Glutamatergic neuron (in vitro differentiated cells): Measurements from ENCODE around the gene ARHGAP42. TPM values are rescaled to one million over a fixed set of nuclear protein-coding genes. Genes with fewer than 3 reads are reported as not detected.

Source experiments
- DNase-seq: peaks from one replicate; pipeline ENCODE4 v3.0.0; 2022
- H3K27ac Mint-ChIP-seq: one replicate; pipeline ENCODE4 v1.8.0; 2020; ENCODE audit warnings: mild to moderate bottlenecking, mixed read lengths, inconsistent platforms; ENCODE audit not compliant: unreplicated experiment
- H3K27me3 Mint-ChIP-seq: one replicate; pipeline ENCODE4 v1.8.0; 2020; ENCODE audit warnings: mild to moderate bottlenecking, moderate library complexity, mixed read lengths, inconsistent platforms; ENCODE audit not compliant: unreplicated experiment
- H3K36me3 Mint-ChIP-seq: one replicate; pipeline ENCODE4 v1.8.0; 2020; ENCODE audit warnings: mild to moderate bottlenecking, mixed read lengths, inconsistent platforms; ENCODE audit not compliant: unreplicated experiment
- H3K4me1 Mint-ChIP-seq: one replicate; pipeline ENCODE4 v1.8.0; 2020; ENCODE audit warnings: mild to moderate bottlenecking, low read depth, mixed read lengths, inconsistent platforms; ENCODE audit not compliant: unreplicated experiment
- H3K4me3 Mint-ChIP-seq: one replicate; pipeline ENCODE4 v1.8.0; 2020; ENCODE audit warnings: mild to moderate bottlenecking, mixed read lengths, inconsistent platforms; ENCODE audit not compliant: unreplicated experiment
- H3K9me3 Mint-ChIP-seq: one replicate; pipeline ENCODE4 v1.8.0; 2020; ENCODE audit warnings: mild to moderate bottlenecking, moderate library complexity, mixed read lengths, inconsistent platforms; ENCODE audit not compliant: unreplicated experiment
- total RNA-seq: library from RNA; stranded (reverse); fragmentation: NEBNext Ultra II Directional; extraction: Animal tissue kit (Norgen Biotek cat#: 25700); gene quantifications from one replicate; pipeline ENCODE4 v1.2.1, GENCODE V29; 2021; ENCODE audit not compliant: unreplicated experiment
- TF ChIP-seq, protein P1 (sequence below): fragments of 200-600 bp; sonication (generic); IDR thresholded peaks from one replicate; pipeline ENCODE4 v1.5.0; 2021; ENCODE audit not compliant: partially characterized antibody, unreplicated experiment

ARHGAP42 gene
- total RNA-seq, 1 donor from 2014 or later = 21.4 TPM

DNA sequence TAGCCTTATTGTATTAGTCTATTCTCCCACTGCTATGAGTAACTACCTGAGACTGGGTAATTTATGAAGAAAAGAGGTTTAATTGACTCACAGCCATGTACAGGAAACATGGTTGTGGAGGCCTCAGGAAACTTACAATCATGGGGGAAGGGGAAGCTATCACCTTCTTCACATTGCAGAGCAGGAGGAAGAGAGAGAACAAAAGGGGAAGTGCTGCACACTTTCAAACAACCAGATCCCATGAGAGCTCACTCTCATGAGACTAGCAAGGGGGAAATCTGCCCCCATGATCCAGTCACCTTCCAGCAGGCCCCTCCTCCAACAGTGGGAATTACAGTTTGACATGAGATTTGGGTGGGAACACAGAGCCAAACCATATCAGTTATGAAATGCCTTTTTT, 179.4 kb downstream of the ARHGAP42 start:
- H3K9me3 Mint-ChIP-seq = no peaks in the 10 kb centered on the region
- H3K36me3 Mint-ChIP-seq = no peaks in the 10 kb centered on the region
- H3K27ac Mint-ChIP-seq = no peak overlapping the region
- H3K4me1 Mint-ChIP-seq = peaks cover 5% of the 10 kb centered on the region
- no peak for DNase-seq
- H3K4me3 Mint-ChIP-seq = no peak overlapping the region
- TF ChIP-seq, protein P1, sequence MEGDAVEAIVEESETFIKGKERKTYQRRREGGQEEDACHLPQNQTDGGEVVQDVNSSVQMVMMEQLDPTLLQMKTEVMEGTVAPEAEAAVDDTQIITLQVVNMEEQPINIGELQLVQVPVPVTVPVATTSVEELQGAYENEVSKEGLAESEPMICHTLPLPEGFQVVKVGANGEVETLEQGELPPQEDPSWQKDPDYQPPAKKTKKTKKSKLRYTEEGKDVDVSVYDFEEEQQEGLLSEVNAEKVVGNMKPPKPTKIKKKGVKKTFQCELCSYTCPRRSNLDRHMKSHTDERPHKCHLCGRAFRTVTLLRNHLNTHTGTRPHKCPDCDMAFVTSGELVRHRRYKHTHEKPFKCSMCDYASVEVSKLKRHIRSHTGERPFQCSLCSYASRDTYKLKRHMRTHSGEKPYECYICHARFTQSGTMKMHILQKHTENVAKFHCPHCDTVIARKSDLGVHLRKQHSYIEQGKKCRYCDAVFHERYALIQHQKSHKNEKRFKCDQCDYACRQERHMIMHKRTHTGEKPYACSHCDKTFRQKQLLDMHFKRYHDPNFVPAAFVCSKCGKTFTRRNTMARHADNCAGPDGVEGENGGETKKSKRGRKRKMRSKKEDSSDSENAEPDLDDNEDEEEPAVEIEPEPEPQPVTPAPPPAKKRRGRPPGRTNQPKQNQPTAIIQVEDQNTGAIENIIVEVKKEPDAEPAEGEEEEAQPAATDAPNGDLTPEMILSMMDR = no peak
- no peaks in the 10 kb centered on the region for H3K27me3 Mint-ChIP-seq

DNA sequence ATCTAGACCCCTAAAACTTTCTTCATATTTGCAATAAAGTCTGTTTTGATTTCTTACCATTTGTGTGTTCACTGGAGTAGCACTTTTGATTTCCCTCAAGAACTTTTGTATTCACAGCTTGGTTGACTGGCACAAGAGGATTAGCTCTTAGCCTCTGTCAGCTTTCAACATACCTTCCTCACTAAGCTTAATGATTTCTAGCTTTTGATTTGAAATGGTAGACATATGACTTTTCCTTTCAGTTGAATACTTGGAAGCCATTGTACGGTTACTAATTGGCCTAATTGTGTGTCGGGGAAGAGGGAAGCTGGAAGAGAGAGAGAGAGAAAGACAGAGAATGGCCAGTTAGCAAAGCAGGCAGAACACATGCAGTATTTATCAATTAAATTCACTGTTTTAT, 180.5 kb downstream of the ARHGAP42 start:
- Mint-ChIP-seq H3K4me3 (no peak overlapping the region), H3K27ac (no peak overlapping the region), H3K27me3 (no peaks in the 10 kb centered on the region), H3K36me3 (no peaks in the 10 kb centered on the region), H3K9me3 (no peaks in the 10 kb centered on the region), H3K4me1 (peaks cover 5% of the 10 kb centered on the region)
- TF ChIP-seq, protein P1 = no peak
- no peak for DNase-seq

DNA sequence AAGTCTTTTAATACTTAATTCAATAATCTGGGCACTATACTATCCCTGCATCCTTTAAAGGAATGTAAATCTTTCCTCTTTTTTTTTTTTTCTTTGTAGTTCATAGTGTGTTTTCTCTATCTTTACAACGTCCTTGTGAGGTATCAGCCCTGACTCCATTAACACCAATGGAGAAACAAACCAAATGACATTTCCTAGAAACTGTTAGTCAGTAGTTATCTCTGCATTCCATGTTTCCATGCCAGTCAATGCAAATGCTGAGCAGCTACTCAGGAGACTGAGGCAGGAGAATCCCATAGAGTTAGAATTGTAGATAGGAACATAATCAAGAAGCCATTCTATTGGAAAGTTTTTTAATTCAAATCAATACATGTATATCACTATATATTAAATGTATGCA, 182.2 kb downstream of the ARHGAP42 start:
- H3K27me3 Mint-ChIP-seq = no peaks in the 10 kb centered on the region
- TF ChIP-seq, protein P1 = no peak
- no peak overlapping the region for H3K4me3 Mint-ChIP-seq
- no peak overlapping the region for H3K27ac Mint-ChIP-seq
- DNase-seq = no peak
- H3K4me1 Mint-ChIP-seq = no peaks in the 10 kb centered on the region
- H3K36me3 Mint-ChIP-seq = no peaks in the 10 kb centered on the region
- no peaks in the 10 kb centered on the region for H3K9me3 Mint-ChIP-seq

DNA sequence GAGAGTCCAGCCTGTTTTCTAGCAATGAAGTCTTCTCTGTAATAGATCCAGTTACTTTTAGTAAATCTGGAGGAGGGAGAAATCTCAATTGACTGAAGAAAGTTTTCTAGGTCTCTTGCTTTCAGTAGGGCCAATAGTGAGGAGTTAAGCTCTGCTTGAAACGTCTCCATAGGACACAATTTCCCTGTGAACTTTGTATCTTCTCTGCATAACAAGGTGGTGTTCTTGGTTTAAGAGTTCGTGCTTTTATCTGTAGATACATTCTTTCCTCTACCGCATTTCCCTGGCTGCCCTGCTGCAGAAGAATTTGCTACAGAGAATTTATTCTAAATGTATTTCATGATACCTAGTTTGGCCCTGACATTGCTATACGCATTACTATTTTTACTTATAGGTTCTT, 183.1 kb downstream of the ARHGAP42 start:
- no peaks in the 10 kb centered on the region for H3K27me3 Mint-ChIP-seq
- no peak overlapping the region for H3K4me3 Mint-ChIP-seq
- no peaks in the 10 kb centered on the region for H3K9me3 Mint-ChIP-seq
- H3K36me3 Mint-ChIP-seq = no peaks in the 10 kb centered on the region
- TF ChIP-seq, protein P1 = no peak
- H3K4me1 Mint-ChIP-seq = no peaks in the 10 kb centered on the region
- no peak for DNase-seq
- no peak overlapping the region for H3K27ac Mint-ChIP-seq

DNA sequence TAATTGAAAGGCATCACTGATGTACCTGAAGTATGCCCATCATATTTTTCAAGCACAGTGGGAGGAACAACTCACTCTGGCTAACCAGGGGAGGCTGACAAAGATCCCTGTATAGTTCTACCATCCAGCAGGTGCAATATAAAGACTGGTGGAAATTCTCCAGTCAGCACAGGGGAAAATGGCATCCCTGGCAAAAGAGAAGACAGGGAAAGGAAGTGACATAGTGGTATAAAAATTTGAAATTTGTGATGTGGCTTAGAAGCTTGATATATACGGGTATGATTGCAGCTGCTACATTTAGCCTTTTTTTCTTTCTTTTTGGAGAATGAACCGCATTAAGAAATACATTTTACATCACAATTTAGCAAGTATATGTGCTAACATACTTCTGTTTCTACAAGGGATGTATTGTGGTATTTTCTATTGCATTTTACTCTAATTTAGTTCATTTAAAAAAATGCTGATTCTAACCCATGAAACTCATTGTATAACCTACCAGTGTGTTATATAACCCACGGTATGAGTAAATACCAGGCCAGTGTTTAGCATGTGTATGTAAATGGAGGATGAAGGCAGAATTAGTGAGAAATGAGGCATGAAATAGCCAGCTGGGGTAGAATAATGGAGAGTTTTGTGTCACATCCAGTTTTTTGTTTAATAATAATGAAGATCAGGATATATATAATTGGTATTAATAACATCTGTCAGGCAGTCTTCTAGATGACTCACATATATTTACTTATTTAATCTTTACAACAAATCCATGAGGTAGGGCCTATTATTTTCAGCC, 186.1 kb downstream of the ARHGAP42 start:
- Mint-ChIP-seq H3K4me1 (peaks cover 5% of the 10 kb centered on the region), H3K4me3 (no peak overlapping the region), H3K9me3 (peaks cover 2% of the 10 kb centered on the region), H3K27ac (no peak overlapping the region), H3K27me3 (no peaks in the 10 kb centered on the region), H3K36me3 (no peaks in the 10 kb centered on the region)
- no peak for DNase-seq
- TF ChIP-seq, protein P1 = no peak
